OCI-LY1 (cell line): ENCODE results near the gene GPN1.

Experiments
- H2AFZ ChIP-seq: fragments of 200-600 bp; sonication (generic), shearing (Covaris generic); 2 replicates; pipeline ENCODE4 v1.6.0; 2014; ENCODE audit warnings: antibody characterized with exemption, mild to moderate bottlenecking, low read length
- H3F3A ChIP-seq: fragments of 200-600 bp; sonication (generic), shearing (Covaris generic); 2 replicates; pipeline ENCODE4 v1.6.0; 2014; ENCODE audit warnings: mild to moderate bottlenecking, antibody characterized with exemption, low read length, moderate library complexity; ENCODE audit not compliant: insufficient read depth
- H3K27ac ChIP-seq: fragments of 200-600 bp; sonication (generic); 2 replicates; pipeline ENCODE4 v1.5.1; 2014; ENCODE audit warnings: low read length, mixed run types, mild to moderate bottlenecking, low read depth; ENCODE audit not compliant: poor library complexity, severe bottlenecking
- H3K27me3 ChIP-seq: fragments of 200-600 bp; sonication (generic); 2 replicates; pipeline ENCODE4 v1.6.0; 2014; ENCODE audit warnings: antibody characterized with exemption, mild to moderate bottlenecking, low read length, moderate library complexity; ENCODE audit not compliant: insufficient read depth
- H3K36me3 ChIP-seq: fragments of 200-600 bp; sonication (generic); 2 replicates; pipeline ENCODE4 v1.6.1; 2014; ENCODE audit warnings: mild to moderate bottlenecking, antibody characterized with exemption, low read length, moderate library complexity, mixed read lengths; ENCODE audit not compliant: insufficient read depth
- H3K4me1 ChIP-seq: fragments of 200-600 bp; sonication (generic); 2 replicates; pipeline ENCODE4 v1.5.1; 2014; ENCODE audit warnings: mild to moderate bottlenecking, low read length, moderate library complexity; ENCODE audit not compliant: insufficient read depth, severe bottlenecking
- H3K4me2 ChIP-seq: fragments of 200-600 bp; sonication (generic), shearing (Covaris generic); 2 replicates; pipeline ENCODE4 v1.6.1; 2014; ENCODE audit warnings: low read length
- H3K4me3 ChIP-seq: fragments of 200-600 bp; sonication (generic); 2 replicates; pipeline ENCODE4 v1.5.1; 2014; ENCODE audit warnings: low read length, low read depth, mild to moderate bottlenecking, mixed read lengths; ENCODE audit not compliant: poor library complexity, severe bottlenecking
- H3K79me2 ChIP-seq: fragments of 200-600 bp; shearing (Covaris generic); 2 replicates; pipeline ENCODE4 v1.6.1; 2016; ENCODE audit warnings: mixed run types, low read length, mixed read lengths; ENCODE audit not compliant: insufficient read depth
- H3K9ac ChIP-seq: fragments of 200-600 bp; sonication (generic), shearing (Covaris generic); 2 replicates; pipeline ENCODE4 v1.6.1; 2014; ENCODE audit warnings: mild to moderate bottlenecking, low read length, mixed read lengths
- H3K9me2 ChIP-seq: fragments of 200-600 bp; sonication (generic), shearing (Covaris generic); 2 replicates; pipeline ENCODE4 v1.6.1; 2014; ENCODE audit warnings: low read depth, mild to moderate bottlenecking, low read length, mixed read lengths
- H3K9me3 ChIP-seq: fragments of 200-600 bp; shearing (Covaris generic); 2 replicates; pipeline ENCODE4 v1.6.1; 2014; ENCODE audit warnings: low read length, mixed read lengths
- H4K20me1 ChIP-seq: fragments of 200-600 bp; sonication (generic), shearing (Covaris generic); 2 replicates; pipeline ENCODE4 v1.6.0; 2016; ENCODE audit warnings: mild to moderate bottlenecking, low read length; ENCODE audit not compliant: insufficient read depth
- EZH2 ChIP-seq: fragments of 200-600 bp; sonication (generic), shearing (Covaris generic); IDR thresholded peaks from 2 replicates; pipeline ENCODE4 v1.8.0; 2017; ENCODE audit warnings: borderline replicate concordance, mixed run types, mild to moderate bottlenecking, antibody characterized with exemption, low read length, moderate library complexity, mixed read lengths
- TF ChIP-seq, protein P1 (sequence below): fragments of 200-600 bp; sonication (generic), shearing (Covaris generic); IDR thresholded peaks from 2 replicates; pipeline ENCODE4 v1.5.1; 2017; ENCODE audit warnings: mild to moderate bottlenecking, antibody characterized with exemption, low read length, moderate library complexity, mixed read lengths

Gene GPN1

DNA sequence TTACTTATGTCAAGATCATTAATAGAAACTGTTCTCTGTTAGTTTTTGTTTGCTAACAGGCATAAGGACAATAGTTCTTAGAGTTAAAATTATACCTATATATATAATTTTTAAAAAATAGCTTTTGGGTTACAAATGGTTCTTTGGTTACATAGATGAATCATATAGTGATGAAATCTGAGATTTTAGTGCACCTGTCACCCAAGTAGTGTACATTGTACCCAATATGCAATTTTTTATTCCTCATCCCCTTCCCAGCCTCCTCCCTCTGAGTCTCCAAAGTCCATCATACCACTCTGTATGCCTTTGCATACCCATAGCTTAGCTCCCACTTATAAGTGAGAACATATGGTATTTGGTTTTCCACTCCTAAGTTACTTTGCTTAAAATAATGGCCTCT lies 61.2 kb downstream of the GPN1 start:
- no peaks in the 10 kb centered on the region for H3K27me3 ChIP-seq
- H3K4me2 ChIP-seq: no peak overlapping the region
- no peak overlapping the region for H3K27ac ChIP-seq
- TF ChIP-seq, protein P1, sequence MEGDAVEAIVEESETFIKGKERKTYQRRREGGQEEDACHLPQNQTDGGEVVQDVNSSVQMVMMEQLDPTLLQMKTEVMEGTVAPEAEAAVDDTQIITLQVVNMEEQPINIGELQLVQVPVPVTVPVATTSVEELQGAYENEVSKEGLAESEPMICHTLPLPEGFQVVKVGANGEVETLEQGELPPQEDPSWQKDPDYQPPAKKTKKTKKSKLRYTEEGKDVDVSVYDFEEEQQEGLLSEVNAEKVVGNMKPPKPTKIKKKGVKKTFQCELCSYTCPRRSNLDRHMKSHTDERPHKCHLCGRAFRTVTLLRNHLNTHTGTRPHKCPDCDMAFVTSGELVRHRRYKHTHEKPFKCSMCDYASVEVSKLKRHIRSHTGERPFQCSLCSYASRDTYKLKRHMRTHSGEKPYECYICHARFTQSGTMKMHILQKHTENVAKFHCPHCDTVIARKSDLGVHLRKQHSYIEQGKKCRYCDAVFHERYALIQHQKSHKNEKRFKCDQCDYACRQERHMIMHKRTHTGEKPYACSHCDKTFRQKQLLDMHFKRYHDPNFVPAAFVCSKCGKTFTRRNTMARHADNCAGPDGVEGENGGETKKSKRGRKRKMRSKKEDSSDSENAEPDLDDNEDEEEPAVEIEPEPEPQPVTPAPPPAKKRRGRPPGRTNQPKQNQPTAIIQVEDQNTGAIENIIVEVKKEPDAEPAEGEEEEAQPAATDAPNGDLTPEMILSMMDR: no peak
- no peak for TF ChIP-seq EZH2
- H3K9ac ChIP-seq: no peak overlapping the region
- peaks cover 35% of the 10 kb centered on the region for H3K36me3 ChIP-seq
- no peaks in the 10 kb centered on the region for H3K9me2 ChIP-seq
- no peaks in the 10 kb centered on the region for H3K4me1 ChIP-seq
- H3K4me3 ChIP-seq: no peak overlapping the region
- H3F3A ChIP-seq: no peaks in the 10 kb centered on the region
- no peak overlapping the region for H2AFZ ChIP-seq
- no peaks in the 10 kb centered on the region for H3K9me3 ChIP-seq
- no peaks in the 10 kb centered on the region for H3K79me2 ChIP-seq
- H4K20me1 ChIP-seq: no peaks in the 10 kb centered on the region

DNA sequence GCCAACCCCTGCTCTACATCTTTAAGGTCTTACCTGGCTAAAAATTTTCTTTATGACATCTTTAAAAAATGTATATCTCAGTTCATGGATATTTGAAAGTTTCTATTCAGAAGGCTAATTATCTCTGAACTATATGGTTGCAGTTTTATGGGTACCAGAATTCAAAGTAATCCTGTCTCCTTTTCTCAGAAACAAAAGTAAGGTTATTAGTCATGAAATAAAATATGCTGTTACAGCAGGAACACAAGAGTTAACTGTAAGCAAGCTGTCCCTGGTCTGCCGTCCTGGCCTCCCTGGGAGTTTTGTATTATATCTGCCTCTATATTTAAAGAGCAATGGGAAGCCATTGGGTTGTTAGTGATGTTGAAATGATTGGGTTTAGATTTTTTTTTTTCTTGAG lies 68.8 kb downstream of the GPN1 start:
- H3K27ac ChIP-seq: no peak overlapping the region
- no peaks in the 10 kb centered on the region for H3F3A ChIP-seq
- no peak overlapping the region for H3K9ac ChIP-seq
- no peak overlapping the region for H2AFZ ChIP-seq
- H3K4me3 ChIP-seq: no peak overlapping the region
- H3K9me3 ChIP-seq: no peaks in the 10 kb centered on the region
- TF ChIP-seq, protein P1: no peak
- TF ChIP-seq EZH2: no peak
- H4K20me1 ChIP-seq: no peaks in the 10 kb centered on the region
- peaks cover 20% of the 10 kb centered on the region for H3K36me3 ChIP-seq
- H3K27me3 ChIP-seq: no peaks in the 10 kb centered on the region
- H3K9me2 ChIP-seq: no peaks in the 10 kb centered on the region
- H3K4me2 ChIP-seq: no peak overlapping the region
- no peaks in the 10 kb centered on the region for H3K79me2 ChIP-seq
- H3K4me1 ChIP-seq: no peaks in the 10 kb centered on the region
